Hematopoietic multipotent progenitor cell (in vitro differentiated cells): ENCODE results near the gene PLLP. TPM values are rescaled to one million over a fixed set of nuclear protein-coding genes. Genes with fewer than 3 reads are reported as not detected.

Source experiments
- DNase-seq, 3 donors: peaks; one replicate each; pipeline ENCODE4 v3.0.0-alpha.2; 2011 to 2015; ENCODE audit warnings: low read depth in 2 of 3, low spot score in 2 of 3
- total RNA-seq: library from RNA; depleted of rRNA; stranded (reverse); fragments of >200 nt; gene quantifications from one replicate; pipeline ENCODE4 v1.2.3, GENCODE V29; 2012

The PLLP gene
- total RNA-seq, 1 donor, result 0.27 TPM

- no peak for DNase-seq
These were observed 18.8 kb upstream of the PLLP start for GRCh38 chr16:57303021-57303909.

- no peak for DNase-seq
These were observed 16.8 kb upstream of the PLLP start for GRCh38 chr16:57301126-57301817.

- DNase-seq, result peak; percentile 99 to 100 (median 100)
These were observed 16.1 kb upstream of the PLLP start for GRCh38 chr16:57300387-57301125.

- peak; percentile 83 to 96 (median 90) for DNase-seq
These were observed 15.4 kb upstream of the PLLP start for GRCh38 chr16:57299719-57300386.

GRCh38 chr16:57299009-57299718, 14.7 kb upstream of the PLLP start:
- DNase-seq, result no peak

- DNase-seq, result peak in 1 of 3 donors; percentile 28
These were observed 13.4 kb upstream of the PLLP start for GRCh38 chr16:57297856-57298255.

GRCh38 chr16:57289391-57290257, 5.2 kb upstream of the PLLP start:
- DNase-seq, result no peak

GRCh38 chr16:57285379-57285778, 907 bp upstream of the PLLP start:
- DNase-seq, result no peak

GRCh38 chr16:57284952-57285363, 486 bp upstream of the PLLP start:
- DNase-seq, result peak in 1 of 3 donors; percentile 34

GRCh38 chr16:57283959-57284208, 588 bp downstream of the PLLP start:
- no peak for DNase-seq

GRCh38 chr16:57283214-57283958, 1.1 kb downstream of the PLLP start:
- no peak for DNase-seq

GRCh38 chr16:57282510-57283213, 1.8 kb downstream of the PLLP start:
- no peak for DNase-seq

- DNase-seq, result no peak
These were observed 2.7 kb downstream of the PLLP start for GRCh38 chr16:57281791-57282190.

GRCh38 chr16:57279780-57280638, 4.5 kb downstream of the PLLP start:
- DNase-seq, result no peak

- no peak for DNase-seq
These were observed 6.0 kb downstream of the PLLP start for GRCh38 chr16:57278494-57278893.

- DNase-seq, result peak in 2 of 3 donors; percentile 43 to 57
These were observed 6.9 kb downstream of the PLLP start for GRCh38 chr16:57277586-57277985.

GRCh38 chr16:57276596-57276995, 7.9 kb downstream of the PLLP start:
- DNase-seq, result no peak
